AG10803 (cell line): ENCODE measurements around the gene ANKRD33.

Experiments
- DNase-seq: peaks from one replicate; pipeline ENCODE4 v3.0.0; 2010; ENCODE audit warnings: low read depth
- H3K4me3 ChIP-seq: 2 replicates; pipeline ENCODE4 v1.5.1; 2011; ENCODE audit warnings: mild to moderate bottlenecking, low read length, control low read depth
- TF ChIP-seq, protein P1 (sequence below): conservative IDR thresholded peaks from 2 replicates; pipeline ENCODE4 v1.5.1; 2011; ENCODE audit warnings: mild to moderate bottlenecking, low read length, control low read depth, inconsistent platforms

ANKRD33 gene

DNA sequence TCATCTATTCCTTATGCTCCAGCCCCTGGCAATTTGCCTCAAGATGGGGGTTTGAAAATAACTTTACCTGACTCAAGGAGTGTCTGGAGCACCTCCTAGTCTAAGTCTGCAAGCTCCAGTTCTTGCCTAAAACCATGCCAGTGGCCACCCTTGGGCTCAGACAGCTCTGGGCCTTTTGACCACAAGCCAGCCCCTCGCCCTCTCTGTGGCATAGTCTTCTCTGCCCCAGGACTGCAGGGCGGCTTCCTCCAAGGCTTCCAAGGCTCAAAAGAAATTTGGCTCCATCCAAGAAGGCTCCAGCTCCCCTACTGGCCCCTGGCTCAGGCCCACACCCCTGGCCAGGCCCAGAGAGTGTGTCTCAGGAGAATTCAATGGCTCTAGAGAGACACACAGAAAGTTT lies 34.2 kb downstream of the ANKRD33 start:
- no peak overlapping the region for H3K4me3 ChIP-seq
- TF ChIP-seq, protein P1, sequence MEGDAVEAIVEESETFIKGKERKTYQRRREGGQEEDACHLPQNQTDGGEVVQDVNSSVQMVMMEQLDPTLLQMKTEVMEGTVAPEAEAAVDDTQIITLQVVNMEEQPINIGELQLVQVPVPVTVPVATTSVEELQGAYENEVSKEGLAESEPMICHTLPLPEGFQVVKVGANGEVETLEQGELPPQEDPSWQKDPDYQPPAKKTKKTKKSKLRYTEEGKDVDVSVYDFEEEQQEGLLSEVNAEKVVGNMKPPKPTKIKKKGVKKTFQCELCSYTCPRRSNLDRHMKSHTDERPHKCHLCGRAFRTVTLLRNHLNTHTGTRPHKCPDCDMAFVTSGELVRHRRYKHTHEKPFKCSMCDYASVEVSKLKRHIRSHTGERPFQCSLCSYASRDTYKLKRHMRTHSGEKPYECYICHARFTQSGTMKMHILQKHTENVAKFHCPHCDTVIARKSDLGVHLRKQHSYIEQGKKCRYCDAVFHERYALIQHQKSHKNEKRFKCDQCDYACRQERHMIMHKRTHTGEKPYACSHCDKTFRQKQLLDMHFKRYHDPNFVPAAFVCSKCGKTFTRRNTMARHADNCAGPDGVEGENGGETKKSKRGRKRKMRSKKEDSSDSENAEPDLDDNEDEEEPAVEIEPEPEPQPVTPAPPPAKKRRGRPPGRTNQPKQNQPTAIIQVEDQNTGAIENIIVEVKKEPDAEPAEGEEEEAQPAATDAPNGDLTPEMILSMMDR: no peak
- DNase-seq: no peak

GRCh38 chr12:51922762-51923505 lies 35.0 kb downstream of the ANKRD33 start:
- TF ChIP-seq, protein P1: peak; percentile 23; the same call in 1 of the 2 replicates
- no peak overlapping the region for H3K4me3 ChIP-seq

DNA sequence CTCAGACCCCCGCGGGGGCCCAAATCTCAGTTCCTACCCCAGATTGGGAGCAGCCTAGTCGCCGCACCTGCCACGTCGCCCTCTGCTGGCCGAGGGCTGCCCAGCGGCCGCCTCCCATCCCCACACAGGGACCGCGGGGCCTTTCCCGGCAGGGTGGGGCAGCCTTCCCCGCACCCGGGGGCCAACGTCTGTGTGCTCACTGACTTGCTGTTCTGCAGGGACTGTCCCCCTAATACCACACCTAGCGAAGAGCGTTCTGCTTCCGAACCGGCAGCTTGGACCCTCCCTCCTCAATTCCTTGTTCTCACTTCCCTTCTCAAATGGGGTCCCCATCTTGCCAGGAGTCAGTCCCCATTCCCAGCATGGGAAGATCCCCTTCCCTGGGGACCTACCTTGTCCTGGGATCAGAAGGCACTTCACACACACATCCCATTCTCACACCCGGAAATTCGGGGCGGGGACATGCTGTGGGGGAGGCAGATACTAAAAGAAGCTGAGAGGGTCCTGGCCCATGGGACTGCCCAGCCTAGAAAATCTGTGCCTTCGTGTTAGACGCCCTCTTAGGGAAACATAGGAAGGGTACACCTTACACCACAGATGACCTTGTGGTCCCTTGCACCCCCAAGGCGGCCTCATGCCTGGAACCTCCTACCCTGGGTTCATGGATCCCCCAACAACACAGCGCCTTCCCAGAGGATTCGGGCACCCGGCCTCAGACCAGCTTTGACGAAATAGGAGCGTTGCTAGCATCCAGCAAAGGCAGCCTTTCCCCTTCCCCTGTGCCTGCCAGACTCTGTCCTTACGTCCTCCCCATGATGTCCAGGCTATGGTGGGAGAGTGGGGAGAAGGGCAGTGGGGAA lies 35.8 kb downstream of the ANKRD33 start:
- TF ChIP-seq, protein P1: peak; percentile 72

More at GRCh38 chr12:51922762-51923505, 35.0 kb downstream of the ANKRD33 start:
- peak; percentile 89 for DNase-seq

GRCh38 chr12:51924551-51925319 lies 36.8 kb downstream of the ANKRD33 start:
- TF ChIP-seq, protein P1: no peak
- DNase-seq: no peak
- H3K4me3 ChIP-seq: no peak overlapping the region

More for the DNA sequence above, 35.8 kb downstream of the ANKRD33 start:
- DNase-seq: peak; percentile 29
- H3K4me3 ChIP-seq: peak overlapping the region; percentile 20; the same call in 1 of the 2 replicates

GRCh38 chr12:51925346-51926063 lies 37.6 kb downstream of the ANKRD33 start:
- DNase-seq: no peak
- TF ChIP-seq, protein P1: no peak
- no peak overlapping the region for H3K4me3 ChIP-seq

GRCh38 chr12:51926064-51926632 lies 38.2 kb downstream of the ANKRD33 start:
- no peak overlapping the region for H3K4me3 ChIP-seq
- DNase-seq: no peak
- TF ChIP-seq, protein P1: no peak
